ENCODE results near the gene PPL.

The PPL gene

DNA sequence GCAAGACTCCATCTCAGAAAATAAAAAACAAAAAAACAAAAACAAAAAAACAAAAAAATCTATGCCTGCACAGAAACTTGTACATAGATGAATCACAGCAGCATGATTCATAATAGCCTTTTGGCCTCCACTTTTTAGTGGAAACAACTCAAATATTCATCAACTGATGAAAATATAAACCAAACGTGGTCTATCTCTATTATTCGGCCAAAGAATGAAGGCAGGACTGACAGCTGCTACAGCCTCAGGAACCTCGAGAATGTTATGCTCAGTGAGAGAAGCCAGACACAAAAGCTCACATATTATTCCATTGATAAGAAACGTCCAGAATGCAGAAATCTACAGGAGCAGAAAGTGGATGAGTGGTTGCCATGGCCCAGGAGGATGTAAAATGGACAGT lies 19.8 kb downstream of the PPL start:
- no peak overlapping the region for H2AFZ ChIP-seq (ENCODE audit: low read depth)
- TF ChIP-seq, protein P1, sequence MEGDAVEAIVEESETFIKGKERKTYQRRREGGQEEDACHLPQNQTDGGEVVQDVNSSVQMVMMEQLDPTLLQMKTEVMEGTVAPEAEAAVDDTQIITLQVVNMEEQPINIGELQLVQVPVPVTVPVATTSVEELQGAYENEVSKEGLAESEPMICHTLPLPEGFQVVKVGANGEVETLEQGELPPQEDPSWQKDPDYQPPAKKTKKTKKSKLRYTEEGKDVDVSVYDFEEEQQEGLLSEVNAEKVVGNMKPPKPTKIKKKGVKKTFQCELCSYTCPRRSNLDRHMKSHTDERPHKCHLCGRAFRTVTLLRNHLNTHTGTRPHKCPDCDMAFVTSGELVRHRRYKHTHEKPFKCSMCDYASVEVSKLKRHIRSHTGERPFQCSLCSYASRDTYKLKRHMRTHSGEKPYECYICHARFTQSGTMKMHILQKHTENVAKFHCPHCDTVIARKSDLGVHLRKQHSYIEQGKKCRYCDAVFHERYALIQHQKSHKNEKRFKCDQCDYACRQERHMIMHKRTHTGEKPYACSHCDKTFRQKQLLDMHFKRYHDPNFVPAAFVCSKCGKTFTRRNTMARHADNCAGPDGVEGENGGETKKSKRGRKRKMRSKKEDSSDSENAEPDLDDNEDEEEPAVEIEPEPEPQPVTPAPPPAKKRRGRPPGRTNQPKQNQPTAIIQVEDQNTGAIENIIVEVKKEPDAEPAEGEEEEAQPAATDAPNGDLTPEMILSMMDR (conservative IDR thresholded peaks at IDR 0.05; ENCODE audit: low read depth, low read length) = no peak
- H3K4me1 ChIP-seq (ENCODE audit: low read depth, poor library complexity, severe bottlenecking) = peaks cover 23% of the 10 kb centered on the region
- H3K27ac ChIP-seq = no peak overlapping the region
- no peaks in the 10 kb centered on the region for H3K79me2 ChIP-seq (ENCODE audit: insufficient read depth, low read depth)
- H3K4me3 ChIP-seq (IDR thresholded peaks at IDR 0.05; ENCODE audit: insufficient read depth, low read depth, low read length) = no peak overlapping the region
- no peaks in the 10 kb centered on the region for H3K27me3 ChIP-seq (ENCODE audit: insufficient read depth, low read depth)
- no peaks in the 10 kb centered on the region for H4K20me1 ChIP-seq (ENCODE audit: insufficient read depth)
- no peaks in the 10 kb centered on the region for H3K36me3 ChIP-seq (ENCODE audit: insufficient read depth)
- no peak overlapping the region for H3K4me2 ChIP-seq
- H3K9ac ChIP-seq = no peak overlapping the region

DNA sequence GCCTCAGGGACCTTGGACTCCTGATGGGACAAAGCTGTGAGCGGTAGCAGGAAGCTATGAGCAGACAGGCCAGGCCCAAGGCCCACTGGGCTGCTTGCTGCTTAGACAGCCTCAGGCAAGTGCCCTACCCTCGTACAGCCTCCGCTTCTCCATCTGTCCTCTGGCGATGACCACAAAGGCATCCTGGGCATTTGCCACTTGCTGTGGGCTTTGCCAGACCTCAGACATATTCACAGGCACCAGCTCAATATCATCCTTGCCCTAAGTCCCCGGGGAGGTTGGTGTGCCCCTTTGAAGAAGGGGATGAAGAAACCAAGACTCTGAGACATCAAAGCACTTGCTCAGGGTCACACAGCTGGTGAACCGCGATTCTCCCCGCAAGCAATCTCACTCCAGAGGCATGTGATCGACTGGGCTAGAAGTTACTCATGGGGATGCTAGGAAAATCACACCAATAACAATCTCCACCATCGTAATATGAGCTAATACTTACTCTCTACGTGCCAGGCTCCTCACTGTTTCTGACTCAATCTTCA lies 21.7 kb downstream of the PPL start:
- Histone ChIP-seq H4K20me1 (ENCODE audit: insufficient read depth) (no peaks in the 10 kb centered on the region), H3K4me3 (IDR thresholded peaks at IDR 0.05; ENCODE audit: insufficient read depth, low read depth, low read length) (no peak overlapping the region), H3K27ac (no peak overlapping the region), H3K27me3 (ENCODE audit: insufficient read depth, low read depth) (no peaks in the 10 kb centered on the region), H3K79me2 (ENCODE audit: insufficient read depth, low read depth) (no peaks in the 10 kb centered on the region), H2AFZ (ENCODE audit: low read depth) (no peak overlapping the region), H3K4me2 (no peak overlapping the region), H3K4me1 (ENCODE audit: low read depth, poor library complexity, severe bottlenecking) (peaks cover 23% of the 10 kb centered on the region), H3K9ac (no peak overlapping the region), H3K36me3 (ENCODE audit: insufficient read depth) (no peaks in the 10 kb centered on the region)
- TF ChIP-seq, protein P1 (conservative IDR thresholded peaks at IDR 0.05; ENCODE audit: low read depth, low read length) = no peak

DNA sequence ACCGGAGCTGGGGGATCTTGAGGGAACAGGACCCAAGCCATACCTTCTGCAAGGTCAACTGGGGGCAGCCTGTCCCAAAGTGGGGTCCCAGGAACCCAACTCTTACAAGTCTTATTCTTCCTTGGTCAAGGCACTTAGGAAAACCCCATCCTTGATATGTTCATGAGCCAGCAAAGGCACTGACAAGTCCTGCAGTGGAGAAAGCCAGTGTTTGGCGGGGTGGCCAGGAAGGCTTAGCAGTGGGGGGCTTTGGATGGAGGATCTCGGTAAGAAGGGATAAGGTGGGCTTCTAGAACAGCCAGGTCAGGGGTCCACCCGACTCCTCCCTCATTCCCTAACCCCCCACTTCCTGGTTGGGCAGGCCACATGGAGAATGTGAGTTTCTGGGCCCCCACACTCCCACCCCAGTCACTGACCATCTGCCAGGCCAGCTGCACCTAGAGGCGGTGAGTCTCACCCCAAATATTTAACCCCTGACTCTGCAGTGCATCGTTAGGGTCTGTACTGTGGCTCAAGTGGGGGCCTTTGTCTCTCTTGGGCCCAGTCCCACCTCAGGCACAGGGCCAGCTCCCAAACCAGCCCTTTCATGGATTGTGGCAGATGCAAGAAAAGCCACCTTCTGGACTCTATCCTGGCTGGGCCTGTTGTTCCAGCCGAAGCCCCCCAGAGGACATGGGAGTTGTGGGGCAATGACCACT lies 22.3 kb downstream of the PPL start:
- Histone ChIP-seq H3K79me2 (ENCODE audit: insufficient read depth, low read depth) (no peaks in the 10 kb centered on the region), H3K27ac (peak overlapping the region; percentile 89; the same call in 1 of the 2 replicates), H3K4me2 (peak overlapping the region; percentile 83; the same call in 1 of the 2 replicates), H3K4me3 (IDR thresholded peaks at IDR 0.05; ENCODE audit: insufficient read depth, low read depth, low read length) (no peak overlapping the region), H3K4me1 (ENCODE audit: low read depth, poor library complexity, severe bottlenecking) (peaks cover 23% of the 10 kb centered on the region), H3K36me3 (ENCODE audit: insufficient read depth) (no peaks in the 10 kb centered on the region), H2AFZ (ENCODE audit: low read depth) (no peak overlapping the region), H3K9ac (peak overlapping the region; percentile 34; the same call in 1 of the 2 replicates), H4K20me1 (ENCODE audit: insufficient read depth) (no peaks in the 10 kb centered on the region), H3K27me3 (ENCODE audit: insufficient read depth, low read depth) (no peaks in the 10 kb centered on the region)
- TF ChIP-seq, protein P1 (conservative IDR thresholded peaks at IDR 0.05; ENCODE audit: low read depth, low read length) = no peak

DNA sequence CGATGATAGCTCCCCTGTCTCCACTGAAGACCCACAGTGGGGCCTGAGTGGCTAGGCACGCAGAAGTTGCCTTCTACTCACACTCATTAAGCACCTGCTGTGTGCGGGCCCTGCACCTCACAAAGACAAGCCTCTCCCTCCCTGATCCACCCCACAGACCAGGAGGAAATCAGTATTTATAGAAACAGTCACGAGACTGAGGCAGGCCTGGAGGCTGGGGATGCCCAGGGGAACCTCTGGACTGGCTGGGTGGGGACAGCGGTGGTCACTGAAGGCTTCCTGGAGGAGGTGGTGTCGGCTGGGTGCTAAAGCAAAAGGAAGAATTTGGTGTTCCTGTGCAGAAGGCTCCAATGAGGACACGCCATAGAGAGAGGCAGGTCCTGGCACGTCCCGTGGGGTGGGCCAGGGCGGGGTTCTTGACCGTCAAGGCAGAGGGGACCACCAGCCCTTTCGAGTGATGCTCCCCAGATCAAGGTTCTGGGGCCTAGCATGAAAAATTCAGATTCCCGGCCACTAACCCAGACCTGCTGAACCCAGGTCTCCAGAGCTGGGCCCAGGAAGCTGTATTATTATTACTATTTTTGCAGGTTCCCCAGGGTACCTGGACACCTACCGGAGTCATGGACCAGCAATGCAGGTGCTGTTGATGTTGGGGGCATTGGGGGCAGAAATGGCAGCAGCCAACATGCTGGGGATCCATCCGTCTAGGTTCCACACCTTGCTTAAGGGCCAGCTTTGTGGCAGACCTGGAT lies 23.0 kb downstream of the PPL start:
- H3K4me1 ChIP-seq (ENCODE audit: low read depth, poor library complexity, severe bottlenecking) = peaks cover 23% of the 10 kb centered on the region
- H2AFZ ChIP-seq (ENCODE audit: low read depth) = peak overlapping the region; percentile 87
- H3K4me2 ChIP-seq = peak overlapping the region; percentile 83
- H3K27ac ChIP-seq = peak overlapping the region; percentile 89
- no peaks in the 10 kb centered on the region for H4K20me1 ChIP-seq (ENCODE audit: insufficient read depth)
- no peak overlapping the region for H3K4me3 ChIP-seq (IDR thresholded peaks at IDR 0.05; ENCODE audit: insufficient read depth, low read depth, low read length)
- H3K36me3 ChIP-seq (ENCODE audit: insufficient read depth) = no peaks in the 10 kb centered on the region
- H3K79me2 ChIP-seq (ENCODE audit: insufficient read depth, low read depth) = no peaks in the 10 kb centered on the region
- TF ChIP-seq, protein P1 (conservative IDR thresholded peaks at IDR 0.05; ENCODE audit: low read depth, low read length) = no peak
- H3K27me3 ChIP-seq (ENCODE audit: insufficient read depth, low read depth) = no peaks in the 10 kb centered on the region
- peak overlapping the region; percentile 34; the same call in 1 of the 2 replicates for H3K9ac ChIP-seq

Measured in KMS-11 (cell line).